Limb (tissue), 2 donors: ENCODE data around the gene RFX1.
A peak's percentile ranks its signal among the peaks of the same experiment; 100 is the strongest.
"Not testable (repeated sequence)": the region's sequence is repeated elsewhere in the genome, so short reads cannot be mapped to it uniquely, and the experiment has no call there.

ENCODE experiments used
- DNase-seq, 2 donors: peaks; one replicate each; pipeline ENCODE4 v3.0.0-alpha.2; 2016; ENCODE audit errors: extremely low spot score in 2 of 2

The RFX1 gene

DNA sequence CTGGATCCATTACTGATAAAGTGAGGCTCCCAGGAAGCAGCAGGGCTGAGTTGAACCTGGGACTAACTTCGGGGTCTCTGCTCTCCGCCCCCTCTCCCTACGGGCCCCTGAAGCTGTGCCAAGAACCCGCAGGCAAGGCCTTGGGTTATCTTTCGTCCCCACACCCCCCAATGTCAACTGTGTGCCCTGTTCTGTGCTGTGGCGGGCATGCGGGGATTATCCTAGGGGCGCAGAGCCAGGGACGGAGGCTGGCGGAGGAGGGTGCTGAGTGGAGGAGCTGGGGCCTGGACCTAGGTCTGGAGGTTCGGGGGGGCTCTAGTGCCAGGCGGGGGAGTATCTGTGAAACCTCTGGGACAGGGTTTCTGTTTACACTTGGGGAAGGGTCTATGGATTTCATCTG, 26.4 kb downstream of the RFX1 start:
- DNase-seq, result peak in 1 of 2 donors; percentile 37

DNA sequence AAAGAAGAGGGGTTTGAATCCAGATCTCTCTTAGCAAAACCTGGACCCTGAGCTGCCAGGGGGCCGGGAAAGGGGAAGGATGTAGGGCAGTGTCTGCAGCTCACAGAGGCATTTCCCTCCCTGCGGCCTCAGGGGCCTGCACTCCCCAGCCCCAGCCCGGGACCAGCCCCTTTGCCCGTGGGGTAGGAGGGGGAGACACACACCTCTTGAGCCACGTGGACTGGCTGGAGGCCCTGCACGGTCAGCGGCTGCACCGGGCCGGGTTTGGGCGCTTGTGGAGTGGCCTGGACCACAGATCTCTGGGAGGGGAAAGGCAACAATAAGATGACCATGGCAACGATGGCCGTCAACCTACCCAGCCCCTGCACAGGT, 26.9 kb downstream of the RFX1 start:
- peak in 1 of 2 donors; percentile 75 for DNase-seq

DNA sequence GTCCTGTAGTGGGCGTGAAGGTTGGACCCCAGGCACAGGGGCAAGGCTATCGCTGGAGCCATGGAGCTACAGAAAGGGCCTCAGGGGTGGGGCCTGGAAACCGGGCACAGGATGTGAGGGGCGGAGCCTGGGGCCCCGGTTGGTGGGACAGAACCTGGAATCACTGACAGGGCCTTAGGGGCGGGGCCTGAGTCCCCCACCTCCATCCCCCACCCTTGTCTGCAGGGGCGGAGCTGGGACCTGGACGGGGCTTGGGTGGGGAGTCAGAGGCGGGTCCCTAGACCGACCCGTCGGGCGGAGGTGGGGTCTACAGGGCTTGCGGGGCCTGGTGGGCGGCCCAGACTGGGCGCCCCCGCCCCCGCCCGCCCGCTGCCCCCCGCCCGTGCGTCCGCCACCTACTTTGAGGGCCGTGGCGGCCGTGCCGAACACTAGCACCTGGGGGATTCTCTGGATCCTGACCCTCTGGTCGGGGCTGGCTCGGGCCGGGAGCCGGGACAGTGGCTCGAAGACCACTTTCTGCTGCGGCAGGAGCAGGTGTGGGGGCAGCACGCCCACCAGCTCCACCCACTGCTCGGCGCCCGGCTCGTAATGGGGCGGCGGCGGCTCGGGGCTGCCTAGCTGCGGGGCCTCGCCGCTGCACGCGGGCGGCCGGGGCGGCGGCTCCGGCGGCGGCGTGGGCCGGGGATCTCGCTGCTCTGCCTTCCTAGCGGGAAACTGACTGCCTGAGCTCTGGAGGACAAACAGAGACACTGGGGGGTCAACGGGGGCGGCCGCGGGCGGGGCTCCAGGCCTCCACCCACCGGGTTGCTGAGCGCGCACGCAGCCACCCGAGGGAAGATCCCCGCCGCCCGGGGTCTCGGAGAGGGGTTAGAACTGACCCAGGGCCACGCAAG, 27.5 kb downstream of the RFX1 start:
- DNase-seq, result peak; percentile 90 to 91

DNA sequence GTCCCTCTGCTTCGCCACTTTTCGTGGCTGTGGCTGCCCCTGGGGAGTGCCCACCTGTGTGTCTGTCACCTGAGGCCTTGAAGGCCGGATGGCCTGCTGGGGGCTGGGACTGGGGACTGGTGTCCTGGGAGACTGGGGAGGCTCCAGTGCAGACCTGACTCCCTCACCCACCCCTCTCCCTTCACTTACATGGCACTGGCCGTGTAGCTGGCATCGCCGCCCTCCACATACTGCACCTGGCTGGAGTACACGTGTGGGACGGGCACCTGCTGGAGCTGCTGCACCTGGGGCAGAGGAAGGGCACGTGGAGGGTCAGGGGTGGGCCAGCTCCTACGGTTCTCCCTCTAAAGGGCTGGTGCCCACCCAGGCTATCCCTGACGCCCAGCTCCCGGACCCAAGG, 28.3 kb downstream of the RFX1 start:
- peak in 1 of 2 donors; percentile 38 for DNase-seq

DNA sequence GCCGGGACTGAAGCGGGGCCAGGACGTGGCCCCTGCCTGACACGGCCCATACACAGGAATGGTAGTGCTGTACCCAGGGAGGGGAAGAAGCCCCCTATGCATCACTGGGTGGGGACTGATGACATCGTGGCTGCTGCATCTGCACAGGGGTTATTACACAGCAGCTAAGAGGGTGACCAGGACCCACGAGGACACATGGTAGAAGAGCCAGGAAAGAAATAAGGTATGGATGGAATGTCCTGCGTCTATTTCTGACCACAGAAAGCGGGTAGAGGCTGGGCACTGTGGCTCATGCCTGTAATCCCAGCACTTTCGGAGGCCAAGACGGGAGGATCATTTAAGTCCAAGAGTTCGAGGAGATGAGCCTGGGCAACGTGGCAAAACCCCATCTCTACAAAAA, 29.7 kb downstream of the RFX1 start:
- DNase-seq, result no peak

DNA sequence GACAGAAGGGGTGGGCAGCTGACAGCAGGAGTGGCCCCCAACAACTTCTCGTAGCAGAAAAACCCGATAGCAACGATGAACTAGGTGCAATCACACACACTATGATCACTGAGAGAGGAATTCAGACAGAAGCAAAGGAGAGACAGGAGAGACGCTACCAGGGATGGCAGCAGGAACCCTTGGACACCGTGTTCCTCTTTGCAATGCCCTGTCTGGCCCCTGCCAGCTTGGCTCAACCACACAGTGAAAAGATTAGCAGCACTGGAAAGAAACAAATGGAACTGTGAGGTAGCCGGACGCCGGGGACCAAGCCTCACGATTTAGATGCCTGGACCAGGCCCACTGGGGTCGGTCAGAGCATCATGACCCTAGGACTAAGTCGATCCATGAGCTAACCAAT, 30.2 kb downstream of the RFX1 start:
- no peak for DNase-seq

DNA sequence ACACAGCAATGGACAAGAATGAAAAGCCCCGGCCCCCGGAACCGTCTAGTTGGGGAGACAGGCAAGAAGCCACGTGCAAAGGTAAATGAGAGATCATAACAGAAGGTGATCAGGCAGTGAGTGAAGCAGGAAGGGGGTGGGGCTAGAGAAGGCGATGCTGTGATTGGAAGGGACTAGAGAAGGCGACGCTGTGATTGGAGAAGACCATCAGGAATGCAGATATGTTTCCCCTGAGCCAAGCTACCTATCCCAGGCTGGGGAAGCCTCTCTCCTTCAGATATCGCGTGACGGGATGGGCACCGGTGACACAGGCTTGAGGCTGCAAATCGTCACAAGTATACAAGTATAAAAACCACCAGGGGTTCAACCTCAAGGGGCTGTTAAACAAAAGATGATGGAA, 32.0 kb downstream of the RFX1 start:
- no peak for DNase-seq

DNA sequence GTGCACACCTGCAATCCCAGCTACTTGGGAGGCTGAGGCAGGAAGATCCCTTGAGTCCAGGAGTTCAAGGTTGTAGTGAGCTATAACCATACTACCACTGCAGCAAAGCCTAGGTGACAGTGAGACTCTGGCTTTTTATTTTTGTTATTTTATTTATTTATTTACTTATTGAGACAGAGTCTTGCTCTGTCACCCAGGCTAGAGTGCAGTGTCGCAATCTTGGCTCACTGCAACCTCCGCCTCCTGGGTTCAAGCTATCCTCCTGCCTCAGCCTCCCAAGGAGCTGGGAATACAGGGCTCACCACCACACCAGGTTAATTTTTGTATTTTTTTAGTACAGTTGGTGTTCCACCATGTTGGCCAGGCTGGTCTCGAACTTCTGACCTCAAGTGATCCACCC, 32.6 kb downstream of the RFX1 start:
- not testable (repeated sequence) for DNase-seq

DNA sequence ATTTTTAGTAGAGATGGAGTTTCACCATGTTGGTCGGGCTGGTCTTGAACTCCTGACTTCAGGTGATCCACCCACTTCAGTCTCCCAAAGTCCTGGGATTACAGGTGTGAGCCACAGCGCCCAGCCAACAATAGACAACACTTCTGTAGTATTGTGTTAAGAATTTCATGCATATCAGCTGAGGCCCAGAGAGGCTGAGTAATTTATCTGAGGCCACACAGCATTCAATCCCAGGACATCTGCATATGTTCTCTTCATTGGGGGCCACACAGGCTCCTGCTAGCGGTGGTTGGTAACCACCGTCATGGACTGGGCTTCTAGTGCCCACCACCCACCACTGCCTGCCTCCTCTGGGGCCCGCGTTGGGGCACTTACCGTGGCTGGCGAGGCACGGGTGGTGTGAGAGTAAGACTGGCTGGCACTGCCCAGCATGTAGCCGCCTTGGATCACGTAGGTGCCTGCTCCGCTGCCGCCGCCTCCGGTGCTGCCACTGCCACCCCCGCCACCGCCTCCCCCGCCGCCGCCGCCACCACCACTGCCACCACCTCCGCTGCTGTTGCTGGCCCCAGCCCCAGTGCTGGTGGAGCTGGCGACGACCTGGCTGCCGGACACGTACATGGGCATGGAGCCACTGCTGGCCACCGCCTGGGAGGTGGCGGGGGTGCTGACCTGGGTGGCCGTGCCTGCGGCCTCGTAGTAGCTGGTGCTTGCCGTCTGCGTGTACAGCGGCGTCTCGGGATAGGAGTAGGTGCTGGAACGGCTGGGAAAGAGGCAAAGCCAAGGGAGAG, 33.6 kb downstream of the RFX1 start:
- DNase-seq, result no peak

DNA sequence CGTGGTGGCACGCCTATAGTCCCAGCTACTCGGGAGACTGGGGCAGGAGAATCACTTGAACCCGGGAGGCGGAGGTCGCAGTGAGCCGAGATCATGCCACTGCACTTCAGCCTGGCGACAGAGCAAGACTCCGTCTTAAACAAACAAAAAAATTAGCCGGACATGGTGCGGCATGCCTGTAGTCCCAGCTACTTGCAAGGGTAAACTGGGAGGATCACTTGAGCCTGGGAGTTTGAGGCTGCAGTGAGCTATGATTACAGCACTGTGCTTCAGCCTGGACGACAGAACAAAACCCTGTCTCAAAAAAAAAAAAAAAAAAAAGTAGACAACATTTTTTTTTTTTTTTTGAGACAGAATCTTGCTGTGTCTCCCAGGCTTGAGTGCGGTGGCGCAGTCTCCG, 34.3 kb downstream of the RFX1 start:
- DNase-seq, result not testable (repeated sequence)

DNA sequence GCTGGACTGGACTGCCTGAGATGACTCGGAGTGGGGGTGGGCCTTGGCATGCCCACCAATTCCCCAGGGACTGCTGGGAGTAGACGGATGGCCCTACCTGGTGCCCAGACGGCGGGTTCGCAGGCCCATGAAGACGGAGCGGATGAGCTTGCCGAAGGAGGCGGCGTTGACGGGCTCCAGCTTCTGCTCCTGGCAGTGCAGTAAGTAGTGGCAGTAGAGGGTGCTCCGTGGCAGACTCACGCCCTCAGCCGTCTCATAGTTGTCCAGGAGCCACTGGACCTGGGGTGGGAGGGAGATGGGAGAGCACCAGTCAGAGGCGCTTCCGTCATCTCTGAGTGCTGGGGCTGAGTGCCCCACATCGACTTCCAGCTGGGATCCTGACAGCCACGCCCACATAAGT, 36.2 kb downstream of the RFX1 start:
- DNase-seq, result no peak

DNA sequence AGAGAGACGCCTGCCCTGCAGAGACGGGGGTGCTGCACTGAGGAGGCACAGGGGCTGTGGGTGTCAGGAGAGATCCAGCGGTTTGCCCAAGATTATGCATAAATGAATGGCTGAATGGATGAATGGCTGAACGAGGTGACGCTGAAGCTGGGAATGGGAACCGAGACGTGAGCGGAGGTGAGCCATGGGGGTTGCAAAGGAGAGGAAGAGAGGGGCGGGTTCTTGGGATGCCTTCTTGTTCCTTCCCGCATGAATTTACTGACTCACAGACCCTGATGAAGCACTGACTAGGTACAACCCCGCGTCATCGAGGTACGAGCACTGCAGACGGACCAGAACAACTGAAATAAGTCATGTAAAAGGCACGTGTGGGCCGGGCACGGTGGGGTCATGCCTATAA, 37.1 kb downstream of the RFX1 start:
- DNase-seq, result no peak

DNA sequence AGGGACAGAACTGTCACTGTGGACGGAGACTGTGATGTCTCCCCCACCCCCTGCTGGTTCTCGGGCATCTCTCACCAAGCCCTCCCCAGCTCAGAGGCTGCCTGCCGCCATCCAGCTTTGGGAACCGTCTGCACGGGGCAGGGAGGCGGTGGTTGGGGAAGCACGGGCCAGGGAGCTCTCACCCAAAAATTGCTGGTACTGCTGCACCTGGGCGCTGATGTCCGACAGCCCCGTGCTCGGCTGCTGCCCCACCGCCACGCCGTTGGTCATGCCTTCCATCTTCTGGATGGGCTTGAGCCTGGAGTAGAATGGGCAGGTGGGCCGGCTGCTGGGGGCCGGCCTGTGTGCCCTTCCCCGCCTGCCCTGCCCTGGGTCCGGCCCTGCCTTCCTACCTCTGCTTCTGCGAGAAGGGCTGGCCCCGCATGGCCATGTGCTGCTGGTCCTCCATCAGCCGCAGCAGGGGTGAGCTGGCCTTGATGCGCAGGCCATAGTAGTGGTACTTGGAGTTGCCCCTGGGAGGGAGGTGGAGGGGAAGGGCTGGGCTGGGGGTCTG, 37.7 kb downstream of the RFX1 start:
- no peak for DNase-seq

DNA sequence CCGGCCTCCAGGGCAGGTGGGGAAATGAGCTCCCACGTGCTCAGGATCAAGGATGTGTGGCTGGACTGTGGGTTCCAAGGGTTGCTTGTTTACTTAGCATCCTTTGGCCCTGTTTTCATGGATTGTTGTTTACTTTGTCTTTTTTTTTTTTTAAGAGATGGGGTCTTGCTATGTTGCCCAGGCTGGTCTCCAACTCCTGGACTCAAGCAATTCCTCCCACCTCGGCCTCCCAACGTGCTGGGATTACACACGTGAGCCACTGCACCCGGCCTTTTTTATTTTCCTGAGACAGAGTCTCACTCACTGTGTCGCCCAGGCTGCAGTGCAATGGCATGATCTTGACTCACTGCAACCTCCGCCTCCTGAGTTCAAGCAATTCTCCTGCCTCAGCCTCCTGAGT, 38.9 kb downstream of the RFX1 start:
- not testable (repeated sequence) for DNase-seq

DNA sequence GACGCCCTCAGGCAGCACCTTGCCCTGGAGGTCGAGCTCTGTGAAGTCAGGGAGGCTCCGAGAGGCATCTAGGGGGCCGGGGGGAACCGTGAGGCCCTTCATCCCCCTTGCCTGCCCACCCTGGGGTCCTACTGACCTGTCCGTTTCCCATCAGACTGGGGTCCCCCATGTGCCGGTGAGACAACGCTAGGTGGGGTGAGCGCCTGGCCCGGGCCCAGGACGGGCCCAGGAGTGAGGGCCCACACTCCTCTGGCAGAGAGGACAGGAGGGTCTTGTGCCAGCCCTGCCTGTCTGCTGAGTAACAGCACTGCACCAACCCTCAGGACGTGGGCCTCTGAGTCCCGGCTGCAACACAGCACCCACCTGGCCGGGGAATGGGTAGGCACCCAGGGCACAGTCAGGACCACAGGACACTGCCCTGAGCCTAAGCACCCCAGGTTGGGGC, 39.4 kb downstream of the RFX1 start:
- no peak for DNase-seq

DNA sequence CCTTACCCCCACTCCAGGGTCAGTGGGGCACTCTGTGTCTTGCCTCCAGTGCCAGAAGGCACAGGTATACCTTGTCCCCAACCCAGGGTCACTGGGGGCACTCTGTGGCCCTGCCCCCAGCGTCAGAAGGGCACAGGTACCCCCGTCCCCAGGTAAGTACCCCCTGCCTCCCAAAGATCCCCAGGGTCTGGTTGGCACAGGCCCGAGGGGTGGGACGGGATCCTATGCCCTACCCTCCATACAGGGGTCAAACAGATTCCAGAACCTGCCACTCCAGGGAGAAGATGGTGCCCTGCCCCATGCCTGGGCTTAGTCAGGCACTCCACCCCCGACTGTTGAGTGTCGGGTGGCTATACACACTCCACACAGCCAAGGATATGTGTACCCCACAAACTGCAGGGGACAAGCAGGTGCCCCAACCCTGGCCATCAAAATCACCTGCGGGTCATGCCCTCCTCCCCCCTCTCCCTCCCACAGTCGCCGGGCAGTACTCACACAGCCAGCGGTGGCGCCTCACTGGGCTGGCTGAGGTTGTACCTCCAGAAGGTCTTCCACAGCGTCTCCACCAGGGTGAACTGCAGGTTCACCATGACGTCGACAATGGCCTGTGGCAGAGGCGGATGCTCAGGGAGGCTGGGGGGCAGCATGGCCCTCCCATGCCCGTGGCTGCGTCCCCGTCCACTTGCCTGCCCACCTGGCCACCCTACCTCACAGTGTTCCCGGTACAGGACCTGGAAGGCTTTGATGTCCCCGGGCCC, 40.0 kb downstream of the RFX1 start:
- DNase-seq, result no peak

DNA sequence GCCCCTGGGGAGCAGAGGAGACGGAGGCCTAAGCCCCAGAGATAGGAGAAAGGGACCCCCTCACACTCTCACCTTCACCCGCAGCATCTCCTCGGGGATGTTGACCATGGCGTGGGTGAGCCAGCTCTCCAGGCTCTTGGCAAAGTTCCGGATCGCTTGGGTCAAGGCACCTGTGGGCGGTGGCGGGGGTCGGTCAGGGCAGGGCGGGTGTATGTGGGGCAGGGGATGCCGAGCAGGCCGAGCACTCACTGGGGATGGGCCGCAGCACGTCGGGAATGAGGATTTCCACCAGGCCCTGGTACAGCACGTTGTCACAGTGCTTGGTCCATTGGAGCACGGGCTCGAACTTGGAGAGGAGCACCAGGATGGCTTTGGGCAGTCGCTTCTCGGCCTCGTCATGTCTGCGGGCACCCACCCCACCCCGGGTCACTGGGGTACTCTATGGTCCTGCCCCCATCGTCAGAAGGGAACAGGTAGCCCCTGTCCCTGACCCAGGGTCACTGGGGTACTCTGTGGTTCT, 40.7 kb downstream of the RFX1 start:
- DNase-seq, result no peak

DNA sequence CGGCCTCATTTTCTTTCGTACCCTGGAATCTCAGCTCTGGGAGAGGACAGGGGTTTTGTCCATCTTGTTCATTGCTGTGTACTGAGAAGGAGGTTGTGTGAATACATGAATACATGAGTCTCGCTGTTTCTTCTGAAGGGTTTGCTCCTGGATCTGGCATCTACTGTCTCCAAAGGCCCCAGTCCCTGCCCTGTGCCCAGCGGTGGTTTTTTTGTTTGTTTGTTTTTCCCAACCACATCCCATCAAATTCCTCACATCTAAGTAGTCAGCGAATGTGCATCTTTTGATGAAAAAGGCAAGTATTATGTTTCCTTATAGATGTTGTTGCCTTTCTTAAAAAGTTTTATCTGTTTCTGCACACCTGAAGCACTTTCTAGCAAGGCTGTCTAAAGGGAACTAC, 41.3 kb downstream of the RFX1 start:
- no peak for DNase-seq

DNA sequence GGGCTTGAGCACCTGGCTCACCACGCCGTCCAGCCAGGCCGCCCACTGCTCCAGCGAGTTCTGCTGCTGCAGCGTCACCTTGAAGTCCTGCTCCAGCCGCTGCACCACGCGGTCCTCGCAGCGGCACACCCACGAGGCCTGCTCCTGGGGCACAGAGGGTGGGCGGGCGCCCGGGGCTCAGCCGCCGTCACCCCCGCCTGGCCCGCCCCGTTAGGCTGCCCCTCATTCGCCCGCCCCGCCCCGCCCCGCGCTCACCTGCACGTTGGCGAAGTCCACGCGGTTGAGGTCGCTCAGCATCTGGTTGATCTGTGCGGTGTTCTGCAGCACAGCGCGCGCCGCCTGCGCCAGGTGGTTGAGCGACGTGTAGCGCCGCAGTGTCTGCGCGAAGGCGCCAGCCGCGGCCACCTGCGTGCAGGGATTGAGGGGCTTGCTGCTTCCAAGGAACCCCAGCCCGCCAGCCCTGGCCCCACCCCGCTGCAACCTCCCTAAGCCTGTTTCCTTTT, 42.5 kb downstream of the RFX1 start:
- DNase-seq, result no peak

DNA sequence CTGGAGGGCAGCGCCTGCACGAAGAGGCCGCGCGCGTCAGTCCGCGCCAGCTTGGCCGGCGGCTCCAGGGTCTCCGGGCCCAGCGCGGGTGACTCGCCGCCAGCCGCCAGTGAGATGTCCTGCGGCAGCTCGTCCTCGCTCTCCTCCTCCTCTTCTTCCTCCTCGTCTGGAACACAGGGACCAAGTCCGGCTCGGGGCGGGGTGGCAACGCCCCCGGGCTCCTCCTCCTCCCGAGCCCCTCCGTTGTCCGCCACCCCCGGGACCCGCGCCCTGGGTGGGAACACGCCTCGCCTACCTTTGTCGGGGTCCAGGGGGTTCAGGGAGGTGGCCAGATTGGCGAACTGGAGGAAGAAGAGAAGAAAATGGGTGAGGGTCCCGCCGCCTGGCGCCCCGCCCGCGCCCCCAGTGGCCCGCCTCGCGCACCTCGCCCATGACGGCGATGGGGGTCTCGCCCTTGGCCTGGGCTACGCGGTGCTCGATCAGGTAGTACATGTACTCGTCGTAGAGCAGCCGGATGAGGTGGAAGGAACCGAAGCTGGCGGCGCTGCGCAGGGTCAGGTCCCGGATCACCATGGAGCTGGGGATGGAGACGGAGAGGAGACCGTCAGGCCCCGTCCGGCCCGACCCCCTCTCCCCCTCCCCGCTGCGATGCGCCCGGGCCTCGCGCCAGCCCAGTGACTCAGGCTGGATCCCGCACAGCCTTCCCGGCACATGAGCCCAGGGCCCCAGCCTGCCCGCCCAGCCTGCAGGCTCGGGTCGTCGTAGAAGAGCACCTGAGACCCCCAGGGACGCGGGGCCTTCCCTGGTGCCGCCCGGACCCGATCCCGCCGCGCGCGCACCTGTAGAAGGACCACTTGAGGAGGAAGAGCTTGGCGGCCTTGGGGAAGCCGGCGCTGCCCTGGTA, 43.2 kb downstream of the RFX1 start:
- peak in 1 of 2 donors; percentile 77 for DNase-seq
